GM23248 (cell line): ENCODE data around the gene EIF2B5.

ENCODE experiments used
- EZH2 ChIP-seq: fragments of 200-600 bp; sonication (generic); IDR thresholded peaks from 2 replicates; pipeline ENCODE4 v1.6.1; 2018; ENCODE audit warnings: antibody characterized with exemption, mild to moderate bottlenecking; ENCODE audit not compliant: insufficient read depth, poor library complexity, severe bottlenecking
- EZH2phosphoT487 ChIP-seq: fragments of 200-600 bp; sonication (generic); IDR thresholded peaks from 2 replicates; pipeline ENCODE4 v1.6.1; 2018; ENCODE audit warnings: antibody characterized with exemption, moderate library complexity, mild to moderate bottlenecking, low read depth; ENCODE audit not compliant: insufficient read depth

GRCh38 chr3:184149123-184149522, 14.0 kb downstream of the EIF2B5 start:
- TF ChIP-seq EZH2 (no peak), EZH2phosphoT487 (no peak)
